Natural killer cell (primary cell): Measurements from ENCODE around the gene ACOT4. TPM values are rescaled to one million over a fixed set of nuclear protein-coding genes. Genes with fewer than 3 reads are reported as not detected.

Source experiments
- ATAC-seq, 3 donors: fragments of 150-1000 bp in 2 of 3; fragments of 200-7000 bp in 1 of 3; cut with Tn5 transposase; 1 replicate in 1 of 3; 2 replicates in 2 of 3; pipeline ENCODE4 v1.10.0; 2021; ENCODE audit warnings: mild to moderate bottlenecking in 2 of 3, moderate library complexity in 2 of 3
- DNase-seq, 2 donors: peaks; one replicate each; pipeline versions ENCODE4 v3.0.0 to v3.0.0-alpha.2; 2013 to 2021; ENCODE audit warnings: mixed read lengths in 1 of 2
- H3K27ac ChIP-seq: one replicate; pipeline ENCODE4 v1.5.1; 2013; ENCODE audit warnings: mild to moderate bottlenecking, low read length
- H3K27me3 ChIP-seq: one replicate; pipeline ENCODE4 v1.6.1; 2013; ENCODE audit warnings: low read length; ENCODE audit not compliant: control insufficient read depth, insufficient read depth
- H3K36me3 ChIP-seq: one replicate; pipeline ENCODE4 v1.6.1; 2013; ENCODE audit warnings: low read length; ENCODE audit not compliant: control insufficient read depth, insufficient read depth
- H3K4me1 ChIP-seq: one replicate; pipeline ENCODE4 v1.6.1; 2013; ENCODE audit warnings: low read length; ENCODE audit not compliant: control insufficient read depth, insufficient read depth
- H3K4me3 ChIP-seq: one replicate; pipeline ENCODE4 v1.5.1; 2013; ENCODE audit warnings: low read length
- H3K9me3 ChIP-seq: one replicate; pipeline ENCODE4 v1.6.1; 2013; ENCODE audit warnings: low read length; ENCODE audit not compliant: control insufficient read depth, insufficient read depth
- H3K27ac Mint-ChIP-seq, 2 donors: one replicate each; pipeline ENCODE4 v1.8.0; 2022; ENCODE audit warnings: mild to moderate bottlenecking in 2 of 2, mixed read lengths in 2 of 2, moderate library complexity in 1 of 2
- H3K27me3 Mint-ChIP-seq, 2 donors: one replicate each; pipeline ENCODE4 v1.8.0; 2022; ENCODE audit warnings: low read depth in 2 of 2, mixed read lengths in 2 of 2
- H3K36me3 Mint-ChIP-seq: one replicate; pipeline ENCODE4 v1.8.0; 2022; ENCODE audit warnings: mixed read lengths
- H3K4me1 Mint-ChIP-seq, 2 donors: one replicate each; pipeline ENCODE4 v1.8.0; 2022; ENCODE audit warnings: mixed read lengths in 2 of 2
- H3K4me3 Mint-ChIP-seq: one replicate; pipeline ENCODE4 v1.8.0; 2022; ENCODE audit warnings: mild to moderate bottlenecking, moderate library complexity, mixed read lengths
- H3K9me3 Mint-ChIP-seq, 2 donors: one replicate each; pipeline ENCODE4 v1.8.0; 2022; ENCODE audit warnings: mixed read lengths in 2 of 2
- CTCF ChIP-seq: fragments of 200-600 bp; IDR thresholded peaks from one replicate; pipeline ENCODE4 v1.8.0; 2022; ENCODE audit warnings: antibody characterized with exemption
- WGBS: methylation state at CpG from one replicate; pipeline ENCODE4 v1.1.7; 2013; ENCODE audit warnings: missing lambda C conversion rate; ENCODE audit not compliant: insufficient coverage; 5-methylcytosine and 5-hydroxymethylcytosine counted together
- intact Hi-C: fragments of 100-400 bp; cut with micrococcal nuclease; formaldehyde crosslinking; loops from one replicate; pipeline ENCODE4 v1.14.2; 2022
- total RNA-seq, 4 donors: library from RNA; stranded (reverse); fragments of 120-200 nt in 1 of 4; gene quantifications; one replicate each; pipeline versions ENCODE4 v1.2.3 to v1.2.4, GENCODE V29; 2013 to 2022

Gene ACOT4
- total RNA-seq, 3 donors from 2014 or later (not counting 1 experiment from before 2014, with no cell fraction given) = 2.3 to 3.0 (median 2.6) TPM

GRCh38 chr14:73620268-73620667 lies 28.6 kb downstream of the ACOT4 start:
- Histone ChIP-seq H3K4me3 (no peak overlapping the region), H3K4me1 (no peaks in the 10 kb centered on the region), H3K27me3 (no peaks in the 10 kb centered on the region), H3K27ac (no peak overlapping the region), H3K36me3 (no peaks in the 10 kb centered on the region), H3K9me3 (no peaks in the 10 kb centered on the region)
- no peaks in the 10 kb centered on the region for H3K4me1 Mint-ChIP-seq
- DNase-seq = no peak
- TF ChIP-seq CTCF = no peak
- ATAC-seq = no peak
- H3K36me3 Mint-ChIP-seq = no peaks in the 10 kb centered on the region
- H3K27ac Mint-ChIP-seq = no peak overlapping the region
- H3K9me3 Mint-ChIP-seq = no peaks in the 10 kb centered on the region
- no peak overlapping the region for H3K4me3 Mint-ChIP-seq
- WGBS = 92% methylated on average over 10 of the region's 10 CpGs
- H3K27me3 Mint-ChIP-seq = no peaks in the 10 kb centered on the region
- intact Hi-C loops = no loop called here

- WGBS = 91% methylated on average over 4 of the region's 4 CpGs
- no peak overlapping the region for H3K4me3 Mint-ChIP-seq
- H3K27ac Mint-ChIP-seq = no peak overlapping the region
- Histone ChIP-seq H3K4me3 (no peak overlapping the region), H3K27me3 (no peaks in the 10 kb centered on the region), H3K4me1 (no peaks in the 10 kb centered on the region), H3K27ac (no peak overlapping the region), H3K36me3 (no peaks in the 10 kb centered on the region), H3K9me3 (no peaks in the 10 kb centered on the region)
- H3K36me3 Mint-ChIP-seq = no peaks in the 10 kb centered on the region
- no peaks in the 10 kb centered on the region for H3K4me1 Mint-ChIP-seq
- H3K9me3 Mint-ChIP-seq = no peaks in the 10 kb centered on the region
- ATAC-seq (no peak), DNase-seq (no peak)
- intact Hi-C loops = no loop called here
- TF ChIP-seq CTCF = no peak
- no peaks in the 10 kb centered on the region for H3K27me3 Mint-ChIP-seq
These were observed 31.9 kb downstream of the ACOT4 start for GRCh38 chr14:73623504-73624054.

GRCh38 chr14:73625706-73626105 lies 34.0 kb downstream of the ACOT4 start:
- Mint-ChIP-seq H3K36me3 (no peaks in the 10 kb centered on the region), H3K9me3 (no peaks in the 10 kb centered on the region), H3K4me3 (no peak overlapping the region), H3K4me1 (no peaks in the 10 kb centered on the region), H3K27me3 (peaks cover 0 to 8% of the 10 kb centered on the region in 2 donors), H3K27ac (no peak overlapping the region)
- WGBS = 56% methylated on average over 1 of the region's 1 CpG
- Histone ChIP-seq H3K27ac (no peak overlapping the region), H3K9me3 (no peaks in the 10 kb centered on the region), H3K36me3 (no peaks in the 10 kb centered on the region), H3K27me3 (no peaks in the 10 kb centered on the region), H3K4me1 (no peaks in the 10 kb centered on the region), H3K4me3 (no peak overlapping the region)
- ATAC-seq (no peak), DNase-seq (no peak)
- intact Hi-C loops = no loop called here
- no peak for TF ChIP-seq CTCF

- no peaks in the 10 kb centered on the region for H3K36me3 ChIP-seq
- no peaks in the 10 kb centered on the region for H3K4me1 ChIP-seq
- Mint-ChIP-seq H3K9me3 (no peaks in the 10 kb centered on the region), H3K27me3 (peaks cover 0 to 8% of the 10 kb centered on the region in 2 donors), H3K4me1 (no peaks in the 10 kb centered on the region), H3K27ac (no peak overlapping the region), H3K4me3 (no peak overlapping the region), H3K36me3 (no peaks in the 10 kb centered on the region)
- intact Hi-C loops = no loop called here
- ATAC-seq = no peak
- TF ChIP-seq CTCF = no peak
- no peaks in the 10 kb centered on the region for H3K27me3 ChIP-seq
- no peak for DNase-seq
- no peak overlapping the region for H3K4me3 ChIP-seq
- H3K9me3 ChIP-seq = no peaks in the 10 kb centered on the region
- WGBS = no CpG with 5 or more reads among the region's 2 CpGs
- H3K27ac ChIP-seq = no peak overlapping the region
These were observed 35.5 kb downstream of the ACOT4 start for GRCh38 chr14:73627151-73627558.
